Peyer's patch (tissue), 4 donors: ENCODE data around the gene ARMH4.

Experiments
- CTCF ChIP-seq, 6 experiments: fragments of 450-650 bp in 4 of 6; fragments of 200-600 bp in 2 of 6; sonication (generic) in 1 of 6; IDR thresholded peaks; one replicate each; pipeline ENCODE4 v1.5.1; 2017 to 2019; ENCODE audit warnings: antibody characterized with exemption in 6 of 6, mild to moderate bottlenecking in 3 of 6, moderate library complexity in 1 of 6
- POLR2A ChIP-seq, 2 donors: fragments of 450-650 bp; IDR thresholded peaks; one replicate each; pipeline ENCODE4 v1.5.1; 2017; ENCODE audit warnings: antibody characterized with exemption in 2 of 2, mild to moderate bottlenecking in 2 of 2, moderate library complexity in 2 of 2

- TF ChIP-seq CTCF (IDR thresholded peaks at IDR 0.05) (no peak), POLR2A (IDR thresholded peaks at IDR 0.05) (no peak)
Observed at GRCh38 chr14:58055497-58056010, 96.5 kb downstream of the ARMH4 start.
